SU-DHL-6 (cell line): ENCODE results near the gene CHTOP.

Experiments
- CTCF ChIP-seq: fragments of 200-600 bp; sonication (generic); IDR thresholded peaks from one replicate; pipeline ENCODE4 v1.5.1; 2017; ENCODE audit warnings: antibody characterized with exemption, mild to moderate bottlenecking, low read length, moderate library complexity; ENCODE audit not compliant: insufficient read depth, poor library complexity, severe bottlenecking
- EZH2phosphoT487 ChIP-seq: fragments of 200-600 bp; sonication (generic), shearing (Covaris generic); conservative IDR thresholded peaks from 2 replicates; pipeline ENCODE4 v1.6.1; 2018; ENCODE audit warnings: mild to moderate bottlenecking, antibody characterized with exemption, low read length, moderate library complexity, mixed read lengths

- TF ChIP-seq CTCF, result no peak
- TF ChIP-seq EZH2phosphoT487, result no peak
These were observed 59.6 kb downstream of the CHTOP start for GRCh38 chr1:153693466-153693865.
